Measurements from ENCODE around the gene IL9.

GRCh38 chr5:135894276-135894675, 1.4 kb downstream of the IL9 start:
- TF ChIP-seq CTCF (IDR thresholded peaks at IDR 0.05) (no peak), POLR2A (IDR thresholded peaks at IDR 0.05) (no peak)
